ENCODE measurements around the gene DAGLA. TPM values are rescaled to one million over a fixed set of nuclear protein-coding genes. Genes with fewer than 3 reads are reported as not detected.

DAGLA gene
- total and polyA plus RNA-seq, 2 donors (not counting 1 experiment from before 2014, with no cell fraction given), result 0.06 TPM; not detected in 1

DNA sequence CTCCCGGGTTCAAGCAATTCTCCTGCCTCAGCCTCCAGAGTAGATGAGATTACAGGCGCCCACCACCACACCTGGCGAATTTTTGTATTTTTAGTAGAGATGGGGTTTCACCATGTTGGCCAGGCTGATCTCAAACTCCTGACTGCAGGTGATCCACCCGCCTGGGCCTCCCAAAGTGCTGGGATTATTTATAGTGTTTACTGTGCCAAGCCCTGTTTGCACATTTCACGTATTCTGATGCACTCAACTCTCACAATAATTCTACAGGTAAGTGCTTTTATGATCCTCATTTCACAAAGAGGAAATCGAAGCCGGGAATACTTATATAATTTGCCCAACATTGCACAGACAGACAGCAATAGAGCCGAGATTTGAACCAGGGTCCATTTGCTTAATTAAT lies 38.0 kb upstream of the DAGLA start:
- Histone ChIP-seq H3K9ac (ENCODE audit: low read length) (no peak overlapping the region), H3K27me3 (replicated peaks in 1 of 4; ENCODE audit: control extremely low read depth in 1 of 4, control insufficient read depth in 3 of 4, insufficient read depth in 4 of 4, low read length in 3 of 4) (peaks cover 0 to 7% (median 0%) of the 10 kb centered on the region in 4 experiments), H3K79me2 (ENCODE audit: control insufficient read depth, insufficient read depth, low read length) (no peaks in the 10 kb centered on the region), H4K20me1 (ENCODE audit: control insufficient read depth, insufficient read depth, low read length, poor library complexity, severe bottlenecking) (no peaks in the 10 kb centered on the region), H3K4me1 (ENCODE audit: control insufficient read depth in 2 of 2, insufficient read depth in 2 of 2, low read length in 2 of 2) (peaks cover 0 to 6% of the 10 kb centered on the region in 2 donors), H3K27ac (ENCODE audit: low read length in 2 of 2) (no peak overlapping the region), H3K4me3 (ENCODE audit: control extremely low read depth in 1 of 5, extremely low read depth in 1 of 5, insufficient read depth in 1 of 5, low read depth in 2 of 5, low read length in 4 of 5) (no peak overlapping the region), H3K9me3 (ENCODE audit: control extremely low read depth in 1 of 3, control insufficient read depth in 2 of 3, insufficient read depth in 1 of 3, low read length in 2 of 3) (peaks cover 0 to 3% (median 0%) of the 10 kb centered on the region in 3 donors), H2AFZ (ENCODE audit: insufficient read depth, low read depth, low read length, poor library complexity, severe bottlenecking) (no peak overlapping the region), H3K36me3 (replicated peaks in 1 of 2; ENCODE audit: control extremely low read depth in 1 of 2, control insufficient read depth in 1 of 2, extremely low read depth in 1 of 2, insufficient read depth in 2 of 2, low read length in 1 of 2) (no peaks in the 10 kb centered on the region), H3K4me2 (replicated peaks; ENCODE audit: low read depth, low read length, poor library complexity, severe bottlenecking) (no peak overlapping the region)
- no peak for TF ChIP-seq EZH2 (IDR thresholded peaks at IDR 0.05; ENCODE audit: borderline replicate concordance, insufficient read depth, low read depth, low read length, poor library complexity, severe bottlenecking)
- TF ChIP-seq, protein P1, sequence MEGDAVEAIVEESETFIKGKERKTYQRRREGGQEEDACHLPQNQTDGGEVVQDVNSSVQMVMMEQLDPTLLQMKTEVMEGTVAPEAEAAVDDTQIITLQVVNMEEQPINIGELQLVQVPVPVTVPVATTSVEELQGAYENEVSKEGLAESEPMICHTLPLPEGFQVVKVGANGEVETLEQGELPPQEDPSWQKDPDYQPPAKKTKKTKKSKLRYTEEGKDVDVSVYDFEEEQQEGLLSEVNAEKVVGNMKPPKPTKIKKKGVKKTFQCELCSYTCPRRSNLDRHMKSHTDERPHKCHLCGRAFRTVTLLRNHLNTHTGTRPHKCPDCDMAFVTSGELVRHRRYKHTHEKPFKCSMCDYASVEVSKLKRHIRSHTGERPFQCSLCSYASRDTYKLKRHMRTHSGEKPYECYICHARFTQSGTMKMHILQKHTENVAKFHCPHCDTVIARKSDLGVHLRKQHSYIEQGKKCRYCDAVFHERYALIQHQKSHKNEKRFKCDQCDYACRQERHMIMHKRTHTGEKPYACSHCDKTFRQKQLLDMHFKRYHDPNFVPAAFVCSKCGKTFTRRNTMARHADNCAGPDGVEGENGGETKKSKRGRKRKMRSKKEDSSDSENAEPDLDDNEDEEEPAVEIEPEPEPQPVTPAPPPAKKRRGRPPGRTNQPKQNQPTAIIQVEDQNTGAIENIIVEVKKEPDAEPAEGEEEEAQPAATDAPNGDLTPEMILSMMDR (IDR thresholded peaks at IDR 0.05), result no peak
- Mint-ChIP-seq H3K4me3 (no peak overlapping the region), H3K27me3 (no peaks in the 10 kb centered on the region), H3K9me3 (ENCODE audit: insufficient read depth) (no peaks in the 10 kb centered on the region), H3K27ac (no peak overlapping the region), H3K4me1 (peaks cover 2% of the 10 kb centered on the region)
- ChIA-PET CTCF (no interaction called here), POLR2A (no interaction called here)
- no peak for DNase-seq
- intact Hi-C loops (cut with micrococcal nuclease), result no loop called here
- WGBS (ENCODE audit: insufficient coverage), result 100% methylated on average over 1 of the region's 8 CpGs
- ATAC-seq (ENCODE audit: low read depth), result no peak

GRCh38 chr11:61645179-61645868 lies 34.9 kb upstream of the DAGLA start:
- TF ChIP-seq EZH2 (IDR thresholded peaks at IDR 0.05; ENCODE audit: borderline replicate concordance, insufficient read depth, low read depth, low read length, poor library complexity, severe bottlenecking), result no peak
- TF ChIP-seq, protein P1 (IDR thresholded peaks at IDR 0.05), result no peak
- Histone ChIP-seq H3K9me3 (ENCODE audit: control extremely low read depth in 1 of 3, control insufficient read depth in 2 of 3, insufficient read depth in 1 of 3, low read length in 2 of 3) (no peaks in the 10 kb centered on the region), H4K20me1 (ENCODE audit: control insufficient read depth, insufficient read depth, low read length, poor library complexity, severe bottlenecking) (no peaks in the 10 kb centered on the region), H2AFZ (ENCODE audit: insufficient read depth, low read depth, low read length, poor library complexity, severe bottlenecking) (no peak overlapping the region), H3K4me1 (ENCODE audit: control insufficient read depth in 2 of 2, insufficient read depth in 2 of 2, low read length in 2 of 2) (peaks cover 0 to 3% of the 10 kb centered on the region in 2 donors), H3K36me3 (replicated peaks in 1 of 2; ENCODE audit: control extremely low read depth in 1 of 2, control insufficient read depth in 1 of 2, extremely low read depth in 1 of 2, insufficient read depth in 2 of 2, low read length in 1 of 2) (no peaks in the 10 kb centered on the region), H3K4me3 (ENCODE audit: control extremely low read depth in 1 of 5, extremely low read depth in 1 of 5, insufficient read depth in 1 of 5, low read depth in 2 of 5, low read length in 4 of 5) (no peak overlapping the region), H3K27me3 (replicated peaks in 1 of 4; ENCODE audit: control extremely low read depth in 1 of 4, control insufficient read depth in 3 of 4, insufficient read depth in 4 of 4, low read length in 3 of 4) (no peaks in the 10 kb centered on the region), H3K9ac (ENCODE audit: low read length) (no peak overlapping the region), H3K4me2 (replicated peaks; ENCODE audit: low read depth, low read length, poor library complexity, severe bottlenecking) (no peak overlapping the region), H3K27ac (ENCODE audit: low read length in 2 of 2) (no peak overlapping the region), H3K79me2 (ENCODE audit: control insufficient read depth, insufficient read depth, low read length) (no peaks in the 10 kb centered on the region)
- Mint-ChIP-seq H3K27me3 (no peaks in the 10 kb centered on the region), H3K27ac (no peak overlapping the region), H3K4me3 (no peak overlapping the region), H3K9me3 (ENCODE audit: insufficient read depth) (no peaks in the 10 kb centered on the region), H3K4me1 (peaks cover 2% of the 10 kb centered on the region)
- POLR2A ChIA-PET, result no interaction called here
- 71% methylated on average over 9 of the region's 9 CpGs for WGBS (ENCODE audit: insufficient coverage)
- no peak for DNase-seq
- CTCF ChIA-PET, result no interaction called here
- intact Hi-C loops (cut with micrococcal nuclease), result no loop called here
- no peak for ATAC-seq (ENCODE audit: low read depth)
